Neural crest cell (in vitro differentiated cells): ENCODE measurements around the gene DIP2B. TPM values are rescaled to one million over a fixed set of nuclear protein-coding genes. Genes with fewer than 3 reads are reported as not detected.

Source experiments
- DNase-seq: peaks from one replicate; pipeline ENCODE4 v3.0.0; 2021; ENCODE audit warnings: low read depth, mixed read lengths, low spot score
- H3K27ac Mint-ChIP-seq: one replicate; pipeline ENCODE4 v1.8.0; 2021; ENCODE audit warnings: mild to moderate bottlenecking, mixed read lengths; ENCODE audit not compliant: unreplicated experiment
- H3K27me3 Mint-ChIP-seq: 2 replicates; pipeline ENCODE4 v1.8.0; 2021; ENCODE audit warnings: low read depth, mild to moderate bottlenecking, mixed read lengths
- H3K36me3 Mint-ChIP-seq: 2 replicates; pipeline ENCODE4 v1.8.0; 2021; ENCODE audit warnings: low read depth, mild to moderate bottlenecking, mixed read lengths
- H3K4me1 Mint-ChIP-seq: 2 replicates; pipeline ENCODE4 v1.8.0; 2021; ENCODE audit warnings: mixed read lengths
- H3K4me3 Mint-ChIP-seq: one replicate; pipeline ENCODE4 v1.8.0; 2021; ENCODE audit warnings: mild to moderate bottlenecking, mixed read lengths
- H3K9me3 Mint-ChIP-seq: 2 replicates; pipeline ENCODE4 v1.8.0; 2021; ENCODE audit warnings: mixed read lengths
- CTCF ChIP-seq: fragments of 200-600 bp; sonication (generic); conservative IDR thresholded peaks from 2 replicates; pipeline ENCODE4 v1.5.0; 2021; ENCODE audit warnings: antibody characterized with exemption, mild to moderate bottlenecking
- total RNA-seq: library from RNA; stranded (reverse); gene quantifications from 2 replicates; pipeline ENCODE4 v1.2.1, GENCODE V29; 2021

Gene DIP2B
- total RNA-seq, 1 donor from 2014 or later = 39.4 TPM

- DNase-seq = no peak
- Mint-ChIP-seq H3K9me3 (no peaks in the 10 kb centered on the region), H3K27ac (no peak overlapping the region), H3K27me3 (no peaks in the 10 kb centered on the region), H3K36me3 (no peaks in the 10 kb centered on the region), H3K4me3 (no peak overlapping the region), H3K4me1 (peaks cover 5% of the 10 kb centered on the region)
- TF ChIP-seq CTCF = no peak
Measured at GRCh38 chr12:50604640-50604920, 99.8 kb downstream of the DIP2B start.

GRCh38 chr12:50606675-50607375, 102.0 kb downstream of the DIP2B start:
- no peak for DNase-seq
- no peaks in the 10 kb centered on the region for H3K36me3 Mint-ChIP-seq
- peaks cover 5% of the 10 kb centered on the region for H3K4me1 Mint-ChIP-seq
- peak overlapping the region; percentile 45 for H3K27ac Mint-ChIP-seq
- no peak for TF ChIP-seq CTCF
- H3K4me3 Mint-ChIP-seq = no peak overlapping the region
- H3K9me3 Mint-ChIP-seq = no peaks in the 10 kb centered on the region
- no peaks in the 10 kb centered on the region for H3K27me3 Mint-ChIP-seq

GRCh38 chr12:50609292-50609874, 104.6 kb downstream of the DIP2B start:
- Mint-ChIP-seq H3K4me3 (no peak overlapping the region), H3K9me3 (no peaks in the 10 kb centered on the region)

GRCh38 chr12:50610171-50610570, 105.4 kb downstream of the DIP2B start:
- H3K4me1 Mint-ChIP-seq = peaks cover 5% of the 10 kb centered on the region
- H3K9me3 Mint-ChIP-seq = no peaks in the 10 kb centered on the region
- no peaks in the 10 kb centered on the region for H3K36me3 Mint-ChIP-seq
- no peak for TF ChIP-seq CTCF
- no peaks in the 10 kb centered on the region for H3K27me3 Mint-ChIP-seq
- no peak overlapping the region for H3K27ac Mint-ChIP-seq
- H3K4me3 Mint-ChIP-seq = no peak overlapping the region
- DNase-seq = no peak

More at GRCh38 chr12:50609292-50609874, 104.6 kb downstream of the DIP2B start:
- TF ChIP-seq CTCF = no peak
- H3K27me3 Mint-ChIP-seq = no peaks in the 10 kb centered on the region
- DNase-seq = no peak
- H3K36me3 Mint-ChIP-seq = no peaks in the 10 kb centered on the region
- no peak overlapping the region for H3K27ac Mint-ChIP-seq
- H3K4me1 Mint-ChIP-seq = peaks cover 5% of the 10 kb centered on the region

GRCh38 chr12:50611021-50611744, 106.4 kb downstream of the DIP2B start:
- Mint-ChIP-seq H3K4me3 (no peak overlapping the region), H3K27ac (no peak overlapping the region), H3K27me3 (no peaks in the 10 kb centered on the region), H3K9me3 (no peaks in the 10 kb centered on the region), H3K4me1 (peaks cover 10% of the 10 kb centered on the region), H3K36me3 (no peaks in the 10 kb centered on the region)
- DNase-seq = no peak
- TF ChIP-seq CTCF = no peak
